ENCODE results near the gene CTDP1.

DNA sequence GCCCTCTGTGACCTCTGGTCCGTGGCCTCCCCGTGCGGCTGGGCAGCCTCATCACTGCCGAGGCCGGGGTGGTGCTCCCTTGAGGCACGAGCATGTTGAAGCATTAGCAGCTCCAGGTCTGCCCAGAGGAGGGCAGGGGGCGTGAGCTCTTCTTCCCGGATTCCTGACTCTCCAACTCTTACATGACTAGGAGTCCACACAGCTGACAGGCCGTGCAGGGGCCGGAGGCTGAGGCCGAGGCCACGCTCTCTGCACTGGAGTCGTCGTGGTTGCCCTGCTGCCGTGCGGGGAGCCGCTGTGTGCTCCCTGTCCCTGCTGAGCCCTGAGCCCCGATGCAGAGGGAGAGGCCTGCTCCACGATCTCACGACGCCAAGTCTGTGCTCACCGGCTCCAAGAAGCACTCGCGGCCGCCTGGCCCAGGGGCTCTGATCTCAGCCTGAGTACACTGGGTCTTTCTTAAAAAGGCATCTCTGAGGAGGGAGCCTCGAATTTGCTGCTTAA lies 98.7 kb downstream of the CTDP1 start:
- TF ChIP-seq EP300 (IDR thresholded peaks at IDR 0.05): no peak
- TF ChIP-seq POLR2AphosphoS5 (IDR thresholded peaks at IDR 0.05): no peak
- no peak for TF ChIP-seq POLR2A (IDR thresholded peaks at IDR 0.05)

All from suprapubic skin (tissue), 4 donors.